GM19395 (cell line): ENCODE data around the gene FDX2.
A peak's percentile ranks its signal among the peaks of the same experiment; 100 is the strongest.
"Not testable (repeated sequence)": the region's sequence is repeated elsewhere in the genome, so short reads cannot be mapped to it uniquely, and the experiment has no call there.

Experiments
- ATAC-seq: cut with Tn5 transposase; IDR thresholded peaks from one replicate; pipeline ENCODE4 v1.9.1; 2021; ENCODE audit warnings: mild to moderate bottlenecking, moderate library complexity; ENCODE audit not compliant: unreplicated experiment

Gene FDX2

GRCh38 chr19:10315335-10316214, at the start of gene FDX2:
FDX2 (minus strand) TSS chr19:10316015; CDS start chr19:10315996, 19 bp downstream.
- peak; percentile 69 for ATAC-seq

- ATAC-seq, result no peak
Observed at GRCh38 chr19:10365518-10365917, 49.7 kb upstream of the FDX2 start.

- ATAC-seq, result no peak
Observed at GRCh38 chr19:10364644-10365043, 48.8 kb upstream of the FDX2 start.

GRCh38 chr19:10363789-10364281, 48.0 kb upstream of the FDX2 start:
- ATAC-seq, result no peak

- no peak for ATAC-seq
Observed at GRCh38 chr19:10362259-10362658, 46.4 kb upstream of the FDX2 start.

GRCh38 chr19:10361569-10362011, 45.8 kb upstream of the FDX2 start:
- no peak for ATAC-seq

GRCh38 chr19:10356431-10356830, 40.6 kb upstream of the FDX2 start:
- no peak for ATAC-seq

- no peak for ATAC-seq
Observed at GRCh38 chr19:10353793-10354391, 38.1 kb upstream of the FDX2 start.

- ATAC-seq, result no peak
Observed at GRCh38 chr19:10352764-10353671, 37.2 kb upstream of the FDX2 start.

- ATAC-seq, result no peak
Observed at GRCh38 chr19:10346509-10346908, 30.7 kb upstream of the FDX2 start.

GRCh38 chr19:10344780-10345179, 29.0 kb upstream of the FDX2 start:
- ATAC-seq, result no peak

- ATAC-seq, result no peak
Observed at GRCh38 chr19:10343495-10343894, 27.7 kb upstream of the FDX2 start.

GRCh38 chr19:10339977-10340376, 24.2 kb upstream of the FDX2 start:
- no peak for ATAC-seq

- no peak for ATAC-seq
Observed at GRCh38 chr19:10339380-10339960, 23.7 kb upstream of the FDX2 start, which contains the start of gene ICAM3. ICAM3 (minus strand) TSS chr19:10339624; CDS start chr19:10339614, 10 bp downstream.

- ATAC-seq, result no peak
Observed at GRCh38 chr19:10338940-10339339, 23.1 kb upstream of the FDX2 start.

- not testable (repeated sequence) for ATAC-seq
Observed at GRCh38 chr19:10336725-10337124, 20.9 kb upstream of the FDX2 start.

GRCh38 chr19:10335352-10335985, 19.7 kb upstream of the FDX2 start:
- ATAC-seq, result no peak

- no peak for ATAC-seq
Observed at GRCh38 chr19:10334588-10335351, 19.0 kb upstream of the FDX2 start.
